Peyer's patch (tissue), 4 donors: Measurements from ENCODE around the gene SDR39U1.

ENCODE experiments used
- POLR2A ChIP-seq, 2 donors: fragments of 450-650 bp; IDR thresholded peaks; one replicate each; pipeline ENCODE4 v1.5.1; 2017; ENCODE audit warnings: antibody characterized with exemption in 2 of 2, mild to moderate bottlenecking in 2 of 2, moderate library complexity in 2 of 2
- TF ChIP-seq, protein P1 (sequence below), 6 experiments: fragments of 450-650 bp in 4 of 6; fragments of 200-600 bp in 2 of 6; sonication (generic) in 1 of 6; IDR thresholded peaks; one replicate each; pipeline ENCODE4 v1.5.1; 2017 to 2019; ENCODE audit warnings: antibody characterized with exemption in 6 of 6, mild to moderate bottlenecking in 3 of 6, moderate library complexity in 1 of 6

GRCh38 chr14:24398293-24398652 is 44.3 kb downstream of the SDR39U1 start:
- TF ChIP-seq, protein P1, sequence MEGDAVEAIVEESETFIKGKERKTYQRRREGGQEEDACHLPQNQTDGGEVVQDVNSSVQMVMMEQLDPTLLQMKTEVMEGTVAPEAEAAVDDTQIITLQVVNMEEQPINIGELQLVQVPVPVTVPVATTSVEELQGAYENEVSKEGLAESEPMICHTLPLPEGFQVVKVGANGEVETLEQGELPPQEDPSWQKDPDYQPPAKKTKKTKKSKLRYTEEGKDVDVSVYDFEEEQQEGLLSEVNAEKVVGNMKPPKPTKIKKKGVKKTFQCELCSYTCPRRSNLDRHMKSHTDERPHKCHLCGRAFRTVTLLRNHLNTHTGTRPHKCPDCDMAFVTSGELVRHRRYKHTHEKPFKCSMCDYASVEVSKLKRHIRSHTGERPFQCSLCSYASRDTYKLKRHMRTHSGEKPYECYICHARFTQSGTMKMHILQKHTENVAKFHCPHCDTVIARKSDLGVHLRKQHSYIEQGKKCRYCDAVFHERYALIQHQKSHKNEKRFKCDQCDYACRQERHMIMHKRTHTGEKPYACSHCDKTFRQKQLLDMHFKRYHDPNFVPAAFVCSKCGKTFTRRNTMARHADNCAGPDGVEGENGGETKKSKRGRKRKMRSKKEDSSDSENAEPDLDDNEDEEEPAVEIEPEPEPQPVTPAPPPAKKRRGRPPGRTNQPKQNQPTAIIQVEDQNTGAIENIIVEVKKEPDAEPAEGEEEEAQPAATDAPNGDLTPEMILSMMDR (IDR thresholded peaks at IDR 0.05) = no peak
- no peak for TF ChIP-seq POLR2A (IDR thresholded peaks at IDR 0.05)
